H9 (cell line): ENCODE results near the gene CORO2B. TPM values are rescaled to one million over a fixed set of nuclear protein-coding genes. Genes with fewer than 3 reads are reported as not detected.

Source experiments
- DNase-seq: peaks from one replicate; pipeline ENCODE4 v3.0.0-alpha.2; 2017
- H2AFZ ChIP-seq: one replicate; pipeline ENCODE4 v1.6.1; 2013; ENCODE audit warnings: mild to moderate bottlenecking, low read length, control low read depth, moderate library complexity
- H2AK5ac ChIP-seq: 2 replicates; pipeline ENCODE4 v1.6.1; 2013; ENCODE audit warnings: low read length, control low read depth, mixed read lengths; ENCODE audit not compliant: insufficient read length
- H2BK120ac ChIP-seq: one replicate; pipeline ENCODE4 v1.6.1; 2013; ENCODE audit warnings: low read depth, mild to moderate bottlenecking, low read length, control low read depth, inconsistent platforms; ENCODE audit not compliant: poor library complexity, severe bottlenecking
- H2BK12ac ChIP-seq: 2 replicates; pipeline ENCODE4 v1.6.1; 2013; ENCODE audit warnings: low read length, control low read depth, mixed read lengths, low read depth; ENCODE audit not compliant: insufficient read length
- H2BK15ac ChIP-seq: 2 replicates; pipeline ENCODE4 v1.6.1; 2013; ENCODE audit warnings: low read depth, low read length, control low read depth
- H2BK20ac ChIP-seq: one replicate; pipeline ENCODE4 v1.6.1; 2013; ENCODE audit warnings: low read depth, mild to moderate bottlenecking, low read length, control low read depth, inconsistent platforms; ENCODE audit not compliant: poor library complexity, severe bottlenecking
- H2BK5ac ChIP-seq: 2 replicates; pipeline ENCODE4 v1.6.1; 2013; ENCODE audit warnings: low read length, control low read depth, mixed read lengths; ENCODE audit not compliant: insufficient read length
- H3K14ac ChIP-seq: 2 replicates; pipeline ENCODE4 v1.6.1; 2013; ENCODE audit warnings: low read length, control low read depth; ENCODE audit not compliant: insufficient read depth
- H3K18ac ChIP-seq: 2 replicates; pipeline ENCODE4 v1.6.1; 2013; ENCODE audit warnings: low read depth, mild to moderate bottlenecking, mixed read lengths, low read length, control low read depth; ENCODE audit not compliant: insufficient read length
- H3K23ac ChIP-seq: 2 replicates; pipeline ENCODE4 v1.6.1; 2013; ENCODE audit warnings: low read length, control low read depth, mixed read lengths, low read depth; ENCODE audit not compliant: insufficient read length
- H3K23me2 ChIP-seq: 2 replicates; pipeline ENCODE4 v1.6.1; 2013; ENCODE audit warnings: low read depth, mild to moderate bottlenecking, mixed read lengths, low read length, control low read depth; ENCODE audit not compliant: insufficient read length, poor library complexity, severe bottlenecking
- H3K27ac ChIP-seq: 2 replicates; pipeline ENCODE4 v1.5.1; 2013; ENCODE audit warnings: low read length, control low read depth, mixed read lengths, low read depth; ENCODE audit not compliant: insufficient read length
- H3K27me3 ChIP-seq: 2 replicates; pipeline ENCODE4 v1.6.1; 2013; ENCODE audit warnings: low read length, control low read depth, inconsistent platforms; ENCODE audit not compliant: insufficient read depth
- H3K4ac ChIP-seq: 2 replicates; pipeline ENCODE4 v1.6.1; 2013; ENCODE audit warnings: low read depth, mild to moderate bottlenecking, control low read depth, inconsistent platforms, low read length, moderate library complexity
- H3K4me1 ChIP-seq: 2 replicates; pipeline ENCODE4 v1.6.1; 2013; ENCODE audit warnings: low read length, control low read depth, inconsistent platforms; ENCODE audit not compliant: insufficient read depth
- H3K4me2 ChIP-seq: 2 replicates; pipeline ENCODE4 v1.6.1; 2013; ENCODE audit warnings: low read length, control low read depth, mixed read lengths; ENCODE audit not compliant: insufficient read length, insufficient read depth
- H3K56ac ChIP-seq: 2 replicates; pipeline ENCODE4 v1.6.1; 2013; ENCODE audit warnings: low read depth, mild to moderate bottlenecking, mixed read lengths, low read length, control low read depth; ENCODE audit not compliant: insufficient read length
- H3K79me1 ChIP-seq: 2 replicates; pipeline ENCODE4 v1.6.1; 2013; ENCODE audit warnings: low read depth, mild to moderate bottlenecking, moderate library complexity, low read length, control low read depth, inconsistent platforms; ENCODE audit not compliant: insufficient read depth, poor library complexity, severe bottlenecking
- H3K79me2 ChIP-seq: 2 replicates; pipeline ENCODE4 v1.6.1; 2013; ENCODE audit warnings: low read length, control low read depth, inconsistent platforms; ENCODE audit not compliant: insufficient read depth
- H3K9ac ChIP-seq: 2 replicates; pipeline ENCODE4 v1.6.1; 2013; ENCODE audit warnings: low read length, control low read depth, mixed read lengths; ENCODE audit not compliant: insufficient read length; ENCODE audit errors: extremely low read depth
- H3K9me3 ChIP-seq: one replicate; pipeline ENCODE4 v1.6.1; 2013; ENCODE audit warnings: low read depth, low read length, inconsistent platforms; ENCODE audit not compliant: control insufficient read depth
- H3T11ph ChIP-seq: one replicate; pipeline ENCODE4 v1.6.1; 2013; ENCODE audit warnings: mild to moderate bottlenecking, low read length, control low read depth, inconsistent platforms
- H4K20me1 ChIP-seq: one replicate; pipeline ENCODE4 v1.6.1; 2013; ENCODE audit not compliant: control insufficient read depth, insufficient read length, insufficient read depth
- H4K5ac ChIP-seq: 2 replicates; pipeline ENCODE4 v1.6.1; 2013; ENCODE audit warnings: low read depth, mild to moderate bottlenecking, mixed read lengths, low read length, control low read depth; ENCODE audit not compliant: insufficient read length
- H4K8ac ChIP-seq: replicated peaks from 2 replicates; pipeline ENCODE4 v1.6.1; 2013; ENCODE audit warnings: low read length, control low read depth, mixed read lengths, low read depth; ENCODE audit not compliant: insufficient read length
- H4K91ac ChIP-seq: 2 replicates; pipeline ENCODE4 v1.6.1; 2013; ENCODE audit warnings: low read depth, mild to moderate bottlenecking, moderate library complexity, mixed read lengths, low read length, control low read depth; ENCODE audit not compliant: insufficient read length
- H3K27ac Mint-ChIP-seq, 3 experiments: 2 replicates in 2 of 3; 3 replicates in 1 of 3; pipeline ENCODE4 v1.8.0; 2020 to 2021; ENCODE audit warnings: mixed read lengths in 3 of 3, mild to moderate bottlenecking in 1 of 3, moderate library complexity in 1 of 3
- H3K27me3 Mint-ChIP-seq: 2 replicates; pipeline ENCODE4 v1.8.0; 2021; ENCODE audit warnings: low read depth, mild to moderate bottlenecking, moderate library complexity, mixed read lengths
- H3K36me3 Mint-ChIP-seq, 3 experiments: 2 replicates in 2 of 3; 3 replicates in 1 of 3; pipeline ENCODE4 v1.8.0; 2020 to 2021; ENCODE audit warnings: low read depth in 3 of 3, mixed read lengths in 3 of 3; ENCODE audit not compliant: insufficient read depth in 1 of 3
- H3K4me1 Mint-ChIP-seq, 2 experiments: 2 replicates each; pipeline ENCODE4 v1.8.0; 2020; ENCODE audit warnings: mixed read lengths in 2 of 2
- H3K4me3 Mint-ChIP-seq, 2 experiments: 2 replicates in 1 of 2; 3 replicates in 1 of 2; pipeline ENCODE4 v1.8.0; 2020 to 2021; ENCODE audit warnings: mild to moderate bottlenecking in 2 of 2, mixed read lengths in 2 of 2, moderate library complexity in 1 of 2
- H3K9me3 Mint-ChIP-seq, 2 experiments: 2 replicates in 1 of 2; 3 replicates in 1 of 2; pipeline ENCODE4 v1.8.0; 2020; ENCODE audit warnings: mild to moderate bottlenecking in 2 of 2, mixed read lengths in 2 of 2, moderate library complexity in 1 of 2
- CTCF ChIP-seq: fragments of 200-600 bp; sonication (generic); conservative IDR thresholded peaks from 3 replicates; pipeline ENCODE4 v1.8.0; 2021; ENCODE audit warnings: antibody characterized with exemption, mild to moderate bottlenecking
- WGBS: extraction: QIAGEN DNeasy Blood & Tissue Kit; methylation state at CpG from one replicate; pipeline ENCODE4 v1.1.7; 2013; ENCODE audit warnings: missing lambda C conversion rate, low lambda C conversion rate, mixed read lengths; ENCODE audit not compliant: insufficient read length; ENCODE audit errors: extremely low coverage; 5-methylcytosine and 5-hydroxymethylcytosine counted together
- total RNA-seq: library from RNA; stranded (reverse); gene quantifications from 2 replicates; pipeline ENCODE4 v1.2.1, GENCODE V29; 2021

Gene CORO2B
- total RNA-seq, 1 experiment from 2014 or later, result 3.1 TPM

- no peaks in the 10 kb centered on the region for H3K27me3 ChIP-seq
- H3K4ac ChIP-seq, result no peak overlapping the region
- H4K5ac ChIP-seq, result no peak overlapping the region
- no peak for DNase-seq
- H4K91ac ChIP-seq, result no peak overlapping the region
- H4K8ac ChIP-seq, result no peak overlapping the region
- no peaks in the 10 kb centered on the region for H3K23me2 ChIP-seq
- Mint-ChIP-seq H3K27ac (no peak overlapping the region), H3K4me3 (no peak overlapping the region), H3K4me1 (peaks cover 44 to 56% of the 10 kb centered on the region in 2 experiments), H3K27me3 (peaks cover 14% of the 10 kb centered on the region), H3K9me3 (no peaks in the 10 kb centered on the region), H3K36me3 (peaks cover 0 to 12% (median 0%) of the 10 kb centered on the region in 3 experiments; a peak in 2 of 7 replicates)
- no peak overlapping the region for H2BK120ac ChIP-seq
- H3K9me3 ChIP-seq, result no peaks in the 10 kb centered on the region
- no peak overlapping the region for H2AFZ ChIP-seq
- H3K14ac ChIP-seq, result no peak overlapping the region
- no peak overlapping the region for H3K56ac ChIP-seq
- H3K9ac ChIP-seq, result no peak overlapping the region
- H3K79me1 ChIP-seq, result no peaks in the 10 kb centered on the region
- H3K23ac ChIP-seq, result no peak overlapping the region
- no peak overlapping the region for H2BK5ac ChIP-seq
- H3K4me2 ChIP-seq, result no peak overlapping the region
- H3K27ac ChIP-seq, result no peak overlapping the region
- H3T11ph ChIP-seq, result no peak overlapping the region
- no peaks in the 10 kb centered on the region for H4K20me1 ChIP-seq
- H3K4me1 ChIP-seq, result peaks cover 14% of the 10 kb centered on the region; the same call in 1 of the 2 replicates
- no peak overlapping the region for H2BK15ac ChIP-seq
- no peak overlapping the region for H2BK20ac ChIP-seq
- H3K79me2 ChIP-seq, result no peaks in the 10 kb centered on the region
- no CpG with 5 or more reads among the region's 8 CpGs for WGBS
- H2AK5ac ChIP-seq, result no peak overlapping the region
- no peak overlapping the region for H2BK12ac ChIP-seq
- no peak for TF ChIP-seq CTCF
- H3K18ac ChIP-seq, result no peak overlapping the region
Measured at GRCh38 chr15:68610825-68611224, 32.0 kb downstream of the CORO2B start.
